Lower leg skin (tissue), 4 donors: Measurements from ENCODE around the gene PPARG. TPM values are rescaled to one million over a fixed set of nuclear protein-coding genes. Genes with fewer than 3 reads are reported as not detected.
A peak's percentile ranks its signal among the peaks of the same experiment; 100 is the strongest.

Experiments
- DNase-seq, 2 donors: peaks; one replicate each; pipeline ENCODE4 v3.0.0-alpha.2; 2019; ENCODE audit warnings: low spot score in 2 of 2
- H3K4me3 ChIP-seq: fragments of 200-600 bp; sonication (generic); 2 replicates; pipeline ENCODE4 v1.5.1; 2017; ENCODE audit warnings: mild to moderate bottlenecking, low read depth; ENCODE audit not compliant: poor library complexity, severe bottlenecking
- CTCF ChIP-seq, 3 donors: fragments of 450-650 bp; IDR thresholded peaks; one replicate each; pipeline ENCODE4 v1.5.1; 2016; ENCODE audit warnings: antibody characterized with exemption in 3 of 3, mild to moderate bottlenecking in 3 of 3, moderate library complexity in 2 of 3
- POLR2A ChIP-seq, 2 donors: fragments of 450-650 bp; IDR thresholded peaks; one replicate each; pipeline ENCODE4 v1.6.1; 2016 to 2017; ENCODE audit warnings: antibody characterized with exemption in 2 of 2, mild to moderate bottlenecking in 1 of 2, moderate library complexity in 1 of 2
- WGBS, 2 donors: methylation state at CpG; one replicate each; pipeline ENCODE4 v1.1.5; 2018; 5-methylcytosine and 5-hydroxymethylcytosine counted together
- intact Hi-C: fragments of 100-400 bp; cut with DNase I; formaldehyde crosslinking; loops from one replicate; pipeline ENCODE4 v1.15.0; 2023; ENCODE audit warnings: low total_unique reads
- total RNA-seq, 4 donors: library from RNA; depleted of rRNA; stranded (reverse); fragments of >200 nt; gene quantifications; one replicate each; pipeline ENCODE4 v1.1.0, GENCODE V29; 2016

PPARG gene
- total RNA-seq, 4 donors from 2014 or later: 8.4 to 14.1 (median 9.8) TPM

GRCh38 chr3:12400616-12401194, 111.8 kb downstream of the PPARG start:
- no peak overlapping the region for H3K4me3 ChIP-seq
- 89 to 93% methylated on average over 2 of the region's 2 CpGs for WGBS, 2 donors
- intact Hi-C loops: no loop called here
- no peak for DNase-seq
- TF ChIP-seq POLR2A (IDR thresholded peaks at IDR 0.05) (no peak), CTCF (IDR thresholded peaks at IDR 0.05) (no peak)

- TF ChIP-seq POLR2A (IDR thresholded peaks at IDR 0.05) (no peak), CTCF (IDR thresholded peaks at IDR 0.05) (no peak)
- 91 to 97% methylated on average over 4 of the region's 4 CpGs for WGBS, 2 donors
- DNase-seq: no peak
- intact Hi-C loops: no loop called here
- no peak overlapping the region for H3K4me3 ChIP-seq
These were observed 112.3 kb downstream of the PPARG start for GRCh38 chr3:12401208-12401607.

- WGBS, 2 donors: 72 to 78% methylated on average over 20 of the region's 20 CpGs
- intact Hi-C loops: no loop called here
- DNase-seq: peak; percentile 80 to 95
These were observed 116.8 kb downstream of the PPARG start for GRCh38 chr3:12405432-12406272.

GRCh38 chr3:12408984-12409683, 120.3 kb downstream of the PPARG start:
- WGBS, 2 donors: 76 to 77% methylated on average over 3 of the region's 3 CpGs
- intact Hi-C loops: no loop called here
- no peak overlapping the region for H3K4me3 ChIP-seq
- TF ChIP-seq POLR2A (IDR thresholded peaks at IDR 0.05) (no peak), CTCF (IDR thresholded peaks at IDR 0.05) (no peak)
- no peak for DNase-seq

More at GRCh38 chr3:12405432-12406272, 116.8 kb downstream of the PPARG start:
- H3K4me3 ChIP-seq: no peak overlapping the region
- TF ChIP-seq POLR2A (IDR thresholded peaks at IDR 0.05): no peak
- no peak for TF ChIP-seq CTCF (IDR thresholded peaks at IDR 0.05)

GRCh38 chr3:12409684-12410596, 121.1 kb downstream of the PPARG start:
- 96 to 97% methylated on average over 11 of the region's 11 CpGs for WGBS, 2 donors
- DNase-seq: no peak
- H3K4me3 ChIP-seq: no peak overlapping the region
- no peak for TF ChIP-seq POLR2A (IDR thresholded peaks at IDR 0.05)
- TF ChIP-seq CTCF (IDR thresholded peaks at IDR 0.05): no peak
- intact Hi-C loops: no loop called here
